Measurements from ENCODE around the gene APP.

DNA sequence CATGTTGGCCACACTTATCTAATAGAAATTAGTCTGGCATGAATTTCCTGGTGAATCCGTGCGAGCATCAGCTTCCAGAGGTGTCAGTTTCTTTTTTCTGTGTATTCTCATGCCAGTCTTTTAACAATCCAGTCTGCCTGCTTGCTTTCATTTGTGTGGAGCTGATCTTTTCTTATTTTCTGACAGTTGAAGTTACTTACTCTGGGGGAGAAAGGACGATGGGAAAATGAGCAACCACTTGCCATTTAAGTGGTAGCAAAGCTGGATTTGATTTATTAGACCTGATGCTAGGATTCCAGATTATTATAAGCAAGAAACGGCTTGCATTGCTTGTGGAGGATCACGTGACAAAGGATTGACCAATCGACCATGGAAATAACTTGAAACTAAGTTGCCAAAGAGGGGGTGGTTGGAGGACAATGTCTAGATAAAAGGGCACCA is 24.3 kb upstream of the APP start:
- TF ChIP-seq EZH2 (IDR thresholded peaks at IDR 0.05): no peak
- TF ChIP-seq EZH2phosphoT487 (IDR thresholded peaks at IDR 0.05): no peak
- TF ChIP-seq CTCF (IDR thresholded peaks at IDR 0.05): no peak

Data from neural progenitor cell (in vitro differentiated cells).